Upper lobe of left lung (tissue), 6 donors: Measurements from ENCODE around the gene AHSG. TPM values are rescaled to one million over a fixed set of nuclear protein-coding genes. Genes with fewer than 3 reads are reported as not detected.

Source experiments
- ATAC-seq, 2 donors: fragments of 200-7000 bp; cut with Tn5 transposase; one replicate each; pipeline ENCODE4 v1.9.1; 2022; ENCODE audit warnings: mild to moderate bottlenecking in 2 of 2, moderate library complexity in 2 of 2; ENCODE audit not compliant: low FRiP score in 2 of 2
- DNase-seq, 2 donors: peaks; one replicate each; pipeline ENCODE4 v3.0.0-alpha.2; 2019 to 2020
- H3K27ac ChIP-seq, 4 donors: fragments of 200-600 bp; sonication (generic); one replicate each; pipeline ENCODE4 v1.5.1; 2016 to 2019
- H3K27me3 ChIP-seq, 4 donors: fragments of 200-600 bp; sonication (generic); one replicate each; pipeline ENCODE4 v1.5.1; 2017 to 2019
- H3K36me3 ChIP-seq, 4 donors: fragments of 200-600 bp; sonication (generic); one replicate each; pipeline ENCODE4 v1.5.1; 2016 to 2019
- H3K4me1 ChIP-seq, 4 donors: fragments of 200-600 bp; sonication (generic); one replicate each; pipeline ENCODE4 v1.5.1; 2018 to 2019
- H3K4me3 ChIP-seq, 4 donors: fragments of 200-600 bp; sonication (generic); one replicate each; pipeline ENCODE4 v1.5.1; 2017 to 2019; ENCODE audit warnings: mild to moderate bottlenecking in 2 of 4, moderate library complexity in 1 of 4
- H3K9me3 ChIP-seq, 4 donors: fragments of 200-600 bp; sonication (generic); one replicate each; pipeline ENCODE4 v1.5.1; 2018 to 2019
- CTCF ChIP-seq, 6 experiments: fragments of 450-650 bp in 4 of 6; fragments of 200-600 bp in 2 of 6; sonication (generic) in 2 of 6; IDR thresholded peaks; one replicate each; pipeline ENCODE4 v1.5.1; 2016 to 2019; ENCODE audit warnings: antibody characterized with exemption in 6 of 6
- EP300 ChIP-seq, 4 donors: sonication (generic); formaldehyde crosslinking; IDR thresholded peaks; one replicate each; pipeline ENCODE4 v1.5.1; 2017; ENCODE audit warnings: antibody characterized with exemption in 4 of 4, control low read depth in 2 of 4
- POLR2A ChIP-seq, 4 donors: fragments of 450-650 bp; IDR thresholded peaks; one replicate each; pipeline ENCODE4 v1.5.1; 2016 to 2017; ENCODE audit warnings: antibody characterized with exemption in 4 of 4, mild to moderate bottlenecking in 2 of 4
- POLR2AphosphoS5 ChIP-seq, 2 donors: sonication (generic); formaldehyde crosslinking; IDR thresholded peaks; one replicate each; pipeline ENCODE4 v1.5.1; 2017; ENCODE audit warnings: antibody characterized with exemption in 2 of 2
- WGBS, 2 donors: methylation state at CpG; one replicate each; pipeline ENCODE4 v1.1.5; 2017 to 2018; 5-methylcytosine and 5-hydroxymethylcytosine counted together
- small RNA-seq, 4 donors: library from RNA; depleted of rRNA; stranded (forward); fragments of <200 nt; gene quantifications; one replicate each; pipeline ENCODE3, GENCODE V24; 2016
- total RNA-seq, 6 donors: library from RNA; depleted of rRNA in 4 of 6; stranded (reverse); fragments of >200 nt in 4 of 6; gene quantifications; one replicate each; pipeline versions ENCODE4 v1.1.0 to v1.2.1, GENCODE V29; 2016 to 2021
- donor health status: DM: no; HTN: no; CAD: no; lungs with moderate emphysema.
- donor health status: DM: no; HTN: yes; CAD: no; lungs with severe emphysema.

Gene AHSG
- total RNA-seq, 6 donors from 2014 or later = 1.1 to 1.5 TPM; not detected in 4

GRCh38 chr3:186669378-186670084 is 56.7 kb downstream of the AHSG start:
- DNase-seq (peak in 1 of 2 donors; percentile 58), ATAC-seq (no peak)
- no peaks in the 10 kb centered on the region for H3K4me1 ChIP-seq
- no peaks in the 10 kb centered on the region for H3K36me3 ChIP-seq
- TF ChIP-seq POLR2AphosphoS5 (IDR thresholded peaks at IDR 0.05) (no peak), POLR2A (IDR thresholded peaks at IDR 0.05) (no peak), EP300 (IDR thresholded peaks at IDR 0.05) (no peak)
- no peak overlapping the region for H3K4me3 ChIP-seq
- WGBS, 2 donors = 71 to 82% methylated on average over 2 of the region's 2 CpGs
- no peaks in the 10 kb centered on the region for H3K9me3 ChIP-seq
- H3K27me3 ChIP-seq = no peaks in the 10 kb centered on the region
- H3K27ac ChIP-seq = no peak overlapping the region

GRCh38 chr3:186670155-186670554 is 57.3 kb downstream of the AHSG start:
- Histone ChIP-seq H3K27ac (no peak overlapping the region), H3K9me3 (no peaks in the 10 kb centered on the region), H3K36me3 (no peaks in the 10 kb centered on the region), H3K4me1 (no peaks in the 10 kb centered on the region), H3K4me3 (no peak overlapping the region), H3K27me3 (no peaks in the 10 kb centered on the region)
- TF ChIP-seq CTCF (IDR thresholded peaks at IDR 0.05) = no peak
- TF ChIP-seq EP300 (IDR thresholded peaks at IDR 0.05) = no peak
- no peak for ATAC-seq
- DNase-seq = no peak

Small RNA genes lying within 50 kb of the gene (small RNA-seq; reads per million reads assigned to genes)
- 0 reads per million in 4 donors for gene RF00017

Other genes with a start within 250 kb of the AHSG start
- gene CRYGS, start 68.7 kb upstream of the AHSG start, total RNA-seq = 1 to 10 TPM; 2.7 to 9.4 (median 3.2) TPM
- gene TBCCD1, start 45.7 kb upstream of the AHSG start, total RNA-seq = 10 to 100 TPM in 5 of 6 donors, 1 to 10 TPM in 1; 8.3 to 20.4 (median 11.0) TPM
- gene DNAJB11, start 42.3 kb upstream of the AHSG start, total RNA-seq = 10 to 100 TPM; 10.5 to 52.7 (median 38.9) TPM
- not detected for gene FETUB, start 27.3 kb downstream of the AHSG start, total RNA-seq
- under 1 TPM in 2 of 6 donors, not detected in 4; 0.13 to 0.23 TPM for gene HRG, start 53.0 kb downstream of the AHSG start, total RNA-seq
- gene KNG1, start 104.3 kb downstream of the AHSG start, total RNA-seq = under 1 TPM in 2 of 6 donors, not detected in 4; 0.46 to 0.51 TPM
- 100 to 1,000 TPM; 215 to 409 (median 290) TPM for gene EIF4A2, start 170.5 kb downstream of the AHSG start, total RNA-seq
- 10 to 100 TPM in 1 of 6 donors, 1 to 10 TPM in 5; 6.0 to 14.9 (median 8.7) TPM for gene RFC4, start 193.4 kb downstream of the AHSG start, total RNA-seq
- gene ADIPOQ, start 229.7 kb downstream of the AHSG start, total RNA-seq = under 1 TPM in 1 of 6 donors, not detected in 5; 0.20 TPM